Activated CD8-positive, alpha-beta memory T cell treated with anti-CD3 and anti-CD28 coated beads, Interleukin-2, amount 10 ng/mL, durations not matched to agents 7 days and 5 days (primary cell): ENCODE measurements around the gene DHCR7. TPM values are rescaled to one million over a fixed set of nuclear protein-coding genes. Genes with fewer than 3 reads are reported as not detected.

Source experiments
- ATAC-seq: fragments of 150-1000 bp; cut with Tn5 transposase; one replicate; pipeline ENCODE4 v1.10.0; 2021; ENCODE audit warnings: moderate library complexity
- CTCF ChIA-PET: fragments of 350-600 bp; sonication (Branson Sonifier 250); formaldehyde crosslinking; loops from one replicate; lab custom pipeline; 2021; ENCODE audit warnings: antibody characterized with exemption; lab: Charles Lee
- DNase-seq: peaks from one replicate; pipeline ENCODE4 v3.0.0-alpha.2; 2020
- H3K27ac Mint-ChIP-seq: one replicate; pipeline ENCODE4 v1.8.0; 2021; ENCODE audit warnings: mild to moderate bottlenecking, mixed read lengths
- H3K27me3 Mint-ChIP-seq: one replicate; pipeline ENCODE4 v1.8.0; 2021; ENCODE audit warnings: mixed read lengths
- H3K36me3 Mint-ChIP-seq: one replicate; pipeline ENCODE4 v1.8.0; 2021; ENCODE audit warnings: mild to moderate bottlenecking, mixed read lengths
- H3K4me1 Mint-ChIP-seq: one replicate; pipeline ENCODE4 v1.8.0; 2021; ENCODE audit warnings: mixed read lengths
- H3K4me3 Mint-ChIP-seq: one replicate; pipeline ENCODE4 v1.8.0; 2021; ENCODE audit warnings: mild to moderate bottlenecking, moderate library complexity, mixed read lengths
- H3K9me3 Mint-ChIP-seq: one replicate; pipeline ENCODE4 v1.8.0; 2022; ENCODE audit warnings: low read depth, mixed read lengths
- total RNA-seq, 2 experiments: library from RNA; stranded (reverse); gene quantifications; one replicate each; pipeline ENCODE4 v1.2.3, GENCODE V29; 2021

DHCR7 gene
- total RNA-seq, 2 experiments from 2014 or later = 54.7 to 90.5 TPM

GRCh38 chr11:71472941-71473792 is 25.0 kb upstream of the DHCR7 start:
- no peak for DNase-seq
- Mint-ChIP-seq H3K36me3 (peaks cover 19% of the 10 kb centered on the region), H3K9me3 (no peaks in the 10 kb centered on the region), H3K27me3 (no peaks in the 10 kb centered on the region), H3K4me1 (no peaks in the 10 kb centered on the region), H3K27ac (no peak overlapping the region), H3K4me3 (no peak overlapping the region)
- ATAC-seq = no peak
- CTCF ChIA-PET = no interaction called here

- CTCF ChIA-PET = no interaction called here
- Mint-ChIP-seq H3K27me3 (no peaks in the 10 kb centered on the region), H3K9me3 (no peaks in the 10 kb centered on the region), H3K36me3 (peaks cover 27% of the 10 kb centered on the region), H3K4me3 (no peak overlapping the region), H3K4me1 (no peaks in the 10 kb centered on the region), H3K27ac (no peak overlapping the region)
- ATAC-seq (no peak), DNase-seq (no peak)
Measured at GRCh38 chr11:71472357-71472885, 24.2 kb upstream of the DHCR7 start.

- no peaks in the 10 kb centered on the region for H3K9me3 Mint-ChIP-seq
- H3K4me1 Mint-ChIP-seq = no peaks in the 10 kb centered on the region
- CTCF ChIA-PET = no interaction called here
- ATAC-seq (no peak), DNase-seq (no peak)
- H3K36me3 Mint-ChIP-seq = peaks cover 29% of the 10 kb centered on the region
- no peak overlapping the region for H3K4me3 Mint-ChIP-seq
- H3K27me3 Mint-ChIP-seq = no peaks in the 10 kb centered on the region
- H3K27ac Mint-ChIP-seq = no peak overlapping the region
Measured at GRCh38 chr11:71470946-71471345, 22.8 kb upstream of the DHCR7 start.

GRCh38 chr11:71467164-71467563 is 19.0 kb upstream of the DHCR7 start:
- H3K27me3 Mint-ChIP-seq = no peaks in the 10 kb centered on the region
- H3K4me3 Mint-ChIP-seq = no peak overlapping the region
- H3K4me1 Mint-ChIP-seq = no peaks in the 10 kb centered on the region
- ATAC-seq (no peak), DNase-seq (no peak)
- H3K36me3 Mint-ChIP-seq = peaks cover 34% of the 10 kb centered on the region
- H3K27ac Mint-ChIP-seq = no peak overlapping the region
- CTCF ChIA-PET = no interaction called here
- H3K9me3 Mint-ChIP-seq = no peaks in the 10 kb centered on the region

- no peak for DNase-seq
- Mint-ChIP-seq H3K27me3 (no peaks in the 10 kb centered on the region), H3K9me3 (no peaks in the 10 kb centered on the region), H3K4me3 (no peak overlapping the region), H3K36me3 (peaks cover 38% of the 10 kb centered on the region), H3K4me1 (no peaks in the 10 kb centered on the region), H3K27ac (no peak overlapping the region)
- CTCF ChIA-PET = no interaction called here
- no peak for ATAC-seq
Measured at GRCh38 chr11:71466358-71466757, 18.2 kb upstream of the DHCR7 start.

- H3K4me1 Mint-ChIP-seq = peaks cover 6% of the 10 kb centered on the region
- no peaks in the 10 kb centered on the region for H3K9me3 Mint-ChIP-seq
- no peaks in the 10 kb centered on the region for H3K27me3 Mint-ChIP-seq
- no peak overlapping the region for H3K4me3 Mint-ChIP-seq
- peaks cover 49% of the 10 kb centered on the region for H3K36me3 Mint-ChIP-seq
- H3K27ac Mint-ChIP-seq = no peak overlapping the region
- CTCF ChIA-PET = no interaction called here
- ATAC-seq (no peak), DNase-seq (no peak)
Measured at GRCh38 chr11:71465054-71465453, 16.9 kb upstream of the DHCR7 start.

- no peak overlapping the region for H3K27ac Mint-ChIP-seq
- H3K4me3 Mint-ChIP-seq = no peak overlapping the region
- no peak for ATAC-seq
- peaks cover 6% of the 10 kb centered on the region for H3K4me1 Mint-ChIP-seq
- peaks cover 53% of the 10 kb centered on the region for H3K36me3 Mint-ChIP-seq
- CTCF ChIA-PET = no interaction called here
- H3K27me3 Mint-ChIP-seq = no peaks in the 10 kb centered on the region
- no peaks in the 10 kb centered on the region for H3K9me3 Mint-ChIP-seq
- DNase-seq = no peak
Measured at GRCh38 chr11:71463331-71464211, 15.4 kb upstream of the DHCR7 start.

- H3K36me3 Mint-ChIP-seq = peaks cover 50% of the 10 kb centered on the region
- no peak overlapping the region for H3K27ac Mint-ChIP-seq
- H3K27me3 Mint-ChIP-seq = no peaks in the 10 kb centered on the region
- ATAC-seq (no peak), DNase-seq (no peak)
- H3K9me3 Mint-ChIP-seq = no peaks in the 10 kb centered on the region
- CTCF ChIA-PET = no interaction called here
- H3K4me1 Mint-ChIP-seq = peaks cover 6% of the 10 kb centered on the region
- no peak overlapping the region for H3K4me3 Mint-ChIP-seq
Measured at GRCh38 chr11:71462726-71463125, 14.5 kb upstream of the DHCR7 start.

GRCh38 chr11:71461696-71462095 is 13.5 kb upstream of the DHCR7 start:
- H3K9me3 Mint-ChIP-seq = no peaks in the 10 kb centered on the region

GRCh38 chr11:71459767-71460320 is 11.7 kb upstream of the DHCR7 start:
- Mint-ChIP-seq H3K9me3 (no peaks in the 10 kb centered on the region), H3K27me3 (no peaks in the 10 kb centered on the region), H3K36me3 (peaks cover 60% of the 10 kb centered on the region)

More at GRCh38 chr11:71461696-71462095, 13.5 kb upstream of the DHCR7 start:
- no peak for ATAC-seq
- DNase-seq = no peak
- CTCF ChIA-PET = no interaction called here
- Mint-ChIP-seq H3K4me3 (no peak overlapping the region), H3K4me1 (peaks cover 9% of the 10 kb centered on the region), H3K27me3 (no peaks in the 10 kb centered on the region), H3K36me3 (peaks cover 50% of the 10 kb centered on the region), H3K27ac (no peak overlapping the region)

GRCh38 chr11:71459076-71459766 is 11.0 kb upstream of the DHCR7 start:
- ATAC-seq = no peak
- CTCF ChIA-PET = interaction anchor here (1.3 kb wide), 1 partner anchor 11 kb away, joined by 3 read pairs; the partner anchor contains the start of gene DHCR7

More at GRCh38 chr11:71459767-71460320, 11.7 kb upstream of the DHCR7 start:
- no peak overlapping the region for H3K4me3 Mint-ChIP-seq
- H3K27ac Mint-ChIP-seq = no peak overlapping the region
- ATAC-seq (no peak), DNase-seq (no peak)
- CTCF ChIA-PET = no interaction called here
- peaks cover 17% of the 10 kb centered on the region for H3K4me1 Mint-ChIP-seq

GRCh38 chr11:71458146-71459070 is 10.2 kb upstream of the DHCR7 start:
- Mint-ChIP-seq H3K4me3 (no peak overlapping the region), H3K4me1 (peaks cover 29% of the 10 kb centered on the region), H3K9me3 (no peaks in the 10 kb centered on the region), H3K27me3 (no peaks in the 10 kb centered on the region), H3K36me3 (peaks cover 52% of the 10 kb centered on the region), H3K27ac (no peak overlapping the region)
- CTCF ChIA-PET = interaction anchor here (1.3 kb wide), 1 partner anchor 10 kb away, joined by 3 read pairs; the partner anchor contains the start of gene DHCR7
- ATAC-seq (no peak), DNase-seq (no peak)

More at GRCh38 chr11:71459076-71459766, 11.0 kb upstream of the DHCR7 start:
- Mint-ChIP-seq H3K36me3 (peaks cover 60% of the 10 kb centered on the region), H3K4me3 (no peak overlapping the region), H3K27me3 (no peaks in the 10 kb centered on the region), H3K4me1 (peaks cover 23% of the 10 kb centered on the region), H3K9me3 (no peaks in the 10 kb centered on the region), H3K27ac (no peak overlapping the region)
- no peak for DNase-seq
